Esophagus squamous epithelium (tissue), 4 donors: ENCODE measurements around the gene TMEM258.

Source experiments
- CTCF ChIP-seq, 6 experiments: fragments of 450-650 bp in 4 of 6; fragments of 200-600 bp in 2 of 6; sonication (generic) in 2 of 6; IDR thresholded peaks; one replicate each; pipeline ENCODE4 v1.5.1; 2016 to 2019; ENCODE audit warnings: antibody characterized with exemption in 6 of 6, mild to moderate bottlenecking in 4 of 6, moderate library complexity in 4 of 6
- POLR2A ChIP-seq, 4 donors: fragments of 450-650 bp; IDR thresholded peaks; one replicate each; pipeline ENCODE4 v1.6.1; 2017; ENCODE audit warnings: antibody characterized with exemption in 4 of 4, mild to moderate bottlenecking in 4 of 4, moderate library complexity in 3 of 4

GRCh38 chr11:61753672-61754071 lies 38.7 kb downstream of the TMEM258 start:
- TF ChIP-seq POLR2A (IDR thresholded peaks at IDR 0.05) (no peak), CTCF (IDR thresholded peaks at IDR 0.05) (no peak)
